CD1c-positive myeloid dendritic cell (primary cell): ENCODE data around the gene TRIB2.
"Not testable (repeated sequence)": the region's sequence is repeated elsewhere in the genome, so short reads cannot be mapped to it uniquely, and the experiment has no call there.

ENCODE experiments used
- DNase-seq: peaks from one replicate; pipeline ENCODE4 v3.0.0-alpha.2; 2016; ENCODE audit errors: extremely low spot score

The TRIB2 gene

DNA sequence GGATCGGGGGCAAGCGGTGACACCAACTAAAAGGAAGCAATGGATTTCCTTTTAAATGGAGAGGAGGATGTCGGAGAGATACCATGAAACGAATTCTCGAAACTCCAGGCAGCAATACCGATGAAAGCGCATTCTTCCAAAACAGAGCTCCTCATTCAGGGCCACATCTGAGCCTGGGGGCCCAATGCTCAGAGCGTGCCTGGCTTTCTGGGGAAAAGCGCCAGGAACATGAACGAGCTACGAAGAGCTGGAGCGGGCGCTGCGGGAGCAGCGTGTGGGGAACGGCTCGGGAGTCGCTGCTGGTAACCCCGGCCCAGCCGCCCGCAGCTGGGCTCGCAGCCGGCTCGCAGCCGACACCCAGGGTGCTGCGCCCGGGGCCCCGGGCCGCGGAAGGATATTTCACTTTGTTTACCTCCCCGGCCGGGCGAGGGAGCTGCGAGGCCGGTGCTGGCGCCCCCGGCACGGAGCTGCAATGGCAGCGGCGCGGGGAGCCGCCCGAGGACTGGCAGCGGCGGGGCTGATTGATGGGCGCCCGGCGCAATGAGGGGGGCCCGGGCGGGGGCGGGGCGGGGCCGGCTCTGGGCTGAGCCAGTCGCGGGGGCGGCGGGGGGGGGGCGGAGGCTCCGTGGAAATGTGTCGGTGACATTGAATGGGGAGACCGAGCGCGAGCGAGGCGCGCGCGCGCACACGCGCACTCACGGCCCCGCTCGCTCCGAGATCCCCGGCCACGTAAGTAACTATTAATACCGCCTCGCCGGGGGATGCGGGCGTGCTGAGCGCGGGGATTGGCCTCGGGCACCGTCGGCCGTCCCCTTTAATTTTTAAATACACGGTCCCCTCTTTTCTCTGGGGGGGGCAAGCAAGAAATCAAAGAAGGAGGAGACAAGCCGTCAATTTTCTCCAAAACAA is at the start of gene TRIB2:
Gene TRIB2, plus strand, starts transcription at position 655 of the 909 bp plus-strand sequence. CDS start 1,372 bp downstream, outside the sequence.
- DNase-seq = peak; percentile 88

DNA sequence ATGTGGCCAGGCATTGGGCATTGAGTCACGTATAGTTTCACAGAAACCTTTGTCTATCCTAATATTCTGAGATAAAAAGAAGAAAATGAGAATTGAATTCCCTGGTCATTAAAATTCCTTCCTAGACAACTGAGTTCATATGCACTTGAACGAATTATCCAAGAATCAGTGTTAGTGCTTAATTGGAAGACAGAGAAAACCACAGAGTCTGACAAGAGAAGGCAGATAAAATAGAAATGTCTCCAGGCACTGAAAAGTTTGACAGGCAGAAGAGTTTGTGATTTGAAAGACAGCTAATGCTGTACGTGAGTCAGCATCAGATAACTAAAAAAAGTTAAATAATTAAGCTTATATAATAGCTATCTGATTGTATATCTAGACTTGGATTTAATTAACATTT is 47.7 kb upstream of the TRIB2 start:
- no peak for DNase-seq

DNA sequence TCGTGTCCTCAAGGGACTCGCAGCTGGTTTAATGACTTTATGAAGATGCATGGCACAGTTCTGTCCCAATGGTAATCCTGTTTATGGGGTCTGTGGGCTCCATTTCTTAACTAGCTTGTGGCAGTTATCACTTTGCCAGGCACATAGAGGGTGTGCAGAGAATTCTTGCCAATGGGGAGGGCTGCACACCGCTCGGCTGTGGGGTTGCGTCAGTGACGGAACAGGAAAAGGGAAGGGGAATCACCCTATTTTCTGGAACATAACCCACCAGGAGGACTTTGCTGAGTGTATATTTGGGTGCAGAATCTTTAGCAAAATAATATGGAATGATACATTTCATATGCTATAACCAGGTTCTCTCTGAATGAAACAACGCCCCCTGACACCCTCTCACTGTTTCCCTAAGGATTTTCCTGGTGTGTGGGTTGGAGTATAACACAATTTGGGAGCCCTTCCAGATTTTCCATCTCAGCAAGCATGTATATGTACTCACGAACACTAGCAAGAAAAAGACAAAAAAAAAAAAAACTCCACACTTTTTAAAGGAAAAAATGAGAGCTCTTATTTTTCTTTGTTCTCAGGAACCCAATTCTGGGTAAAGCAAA is 43.9 kb upstream of the TRIB2 start:
- DNase-seq = no peak

DNA sequence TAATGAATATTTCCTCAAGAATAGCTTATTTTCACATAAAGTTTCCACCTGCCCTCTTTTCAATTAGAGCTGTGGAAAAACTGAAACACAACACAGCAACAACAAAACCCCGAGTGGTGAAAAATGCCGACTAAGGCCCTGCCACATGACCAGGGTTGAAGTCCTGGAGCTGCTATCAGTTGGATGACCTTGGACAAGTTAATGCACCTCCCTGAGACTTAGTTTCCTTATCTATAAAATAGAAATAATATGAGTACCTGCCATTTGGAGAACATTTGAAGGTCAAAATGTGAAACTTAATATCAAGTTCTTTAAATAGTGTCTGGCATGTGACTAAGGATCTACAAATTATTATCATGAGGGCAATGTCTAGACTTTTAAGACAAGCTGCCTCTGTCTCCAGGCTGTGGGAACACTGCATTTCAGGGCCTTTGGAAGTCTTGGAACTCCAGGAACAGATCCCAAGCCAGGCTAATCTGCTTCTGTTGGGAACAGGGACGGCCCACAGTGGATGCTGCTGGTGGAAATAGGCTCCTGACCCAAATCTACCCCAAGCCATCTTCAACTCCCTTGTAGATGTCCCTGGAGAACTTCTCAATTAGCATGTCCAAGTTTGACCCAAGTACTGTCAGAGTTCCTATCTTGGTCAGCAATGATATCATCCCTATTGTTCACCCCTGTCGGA is 42.0 kb upstream of the TRIB2 start:
- no peak for DNase-seq

DNA sequence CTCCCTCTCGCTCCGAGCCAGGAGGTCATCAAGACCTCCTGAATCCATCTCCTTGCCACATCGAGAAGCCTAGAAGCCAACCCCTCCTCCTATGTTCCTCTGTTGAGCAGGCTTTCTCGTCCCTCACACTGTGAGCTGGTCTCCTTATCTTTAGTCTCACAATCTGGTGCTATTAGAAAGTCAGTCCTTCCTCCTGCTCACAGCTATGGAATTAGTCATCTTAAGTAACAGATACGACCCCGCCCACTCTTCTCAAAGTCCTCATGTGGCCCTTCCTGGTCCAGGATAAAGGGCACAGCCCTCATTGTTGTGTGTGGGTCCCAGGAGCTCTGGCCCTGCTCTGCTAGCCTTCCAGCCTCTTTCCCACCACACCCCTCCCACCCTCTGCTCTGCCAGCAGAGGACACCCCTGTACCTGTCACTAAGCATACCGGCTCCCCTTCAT is 41.4 kb upstream of the TRIB2 start:
- DNase-seq = peak; percentile 27

DNA sequence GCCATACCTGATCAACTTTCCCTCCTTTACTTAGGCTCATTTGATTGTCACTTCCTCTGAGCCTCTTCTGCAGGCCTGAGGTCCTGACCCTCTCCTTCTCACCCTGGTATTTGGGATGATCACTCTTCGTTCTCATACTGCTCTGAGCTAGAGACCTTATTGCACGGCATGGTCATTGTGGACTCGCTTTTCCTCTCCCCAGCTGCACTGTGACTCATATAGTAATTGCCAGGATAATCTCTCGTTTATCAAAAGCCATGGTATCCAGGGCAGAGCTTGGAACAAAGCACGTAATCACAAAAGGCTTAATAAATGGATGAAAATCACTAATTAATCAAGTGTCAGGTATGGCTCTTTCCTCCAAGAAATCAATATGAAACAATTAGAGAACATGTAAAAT is 40.9 kb upstream of the TRIB2 start:
- DNase-seq = no peak

DNA sequence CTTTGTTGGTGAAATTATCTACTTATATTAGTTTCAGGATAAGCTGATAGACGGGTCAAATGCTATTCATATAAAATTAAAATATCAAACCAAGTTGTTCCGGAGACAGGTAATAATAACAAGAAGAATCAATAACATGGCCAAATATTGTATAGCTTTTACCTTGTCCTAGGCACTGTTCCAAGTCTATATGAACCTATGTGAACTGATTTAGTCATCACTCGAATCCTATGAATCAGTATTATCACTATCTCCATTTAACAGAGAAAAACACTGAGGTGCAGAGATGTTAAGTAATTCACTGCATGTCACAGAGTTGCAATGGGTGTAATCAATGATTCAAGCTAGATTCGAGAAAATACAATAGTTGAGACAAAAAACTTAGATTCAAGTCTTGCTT is 40.0 kb upstream of the TRIB2 start:
- DNase-seq = no peak

DNA sequence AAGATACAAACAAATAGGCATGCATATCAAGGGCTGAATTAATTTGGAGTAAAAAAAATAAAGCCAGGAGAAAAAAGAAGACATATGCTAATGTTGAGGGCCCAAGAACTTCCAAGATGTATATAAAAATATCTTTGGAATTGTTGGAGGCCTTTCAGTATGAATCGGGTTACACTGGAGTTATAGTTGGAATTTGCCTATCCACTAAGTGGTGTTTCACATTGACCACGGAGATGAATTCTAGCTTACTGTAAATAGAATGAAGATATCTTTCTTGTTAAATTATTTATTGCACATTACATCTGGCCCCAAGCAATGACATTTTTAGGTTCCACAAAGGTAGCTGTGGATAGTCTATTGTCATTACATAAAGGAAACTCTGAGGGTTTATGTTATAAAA is 38.5 kb upstream of the TRIB2 start:
- DNase-seq = no peak

DNA sequence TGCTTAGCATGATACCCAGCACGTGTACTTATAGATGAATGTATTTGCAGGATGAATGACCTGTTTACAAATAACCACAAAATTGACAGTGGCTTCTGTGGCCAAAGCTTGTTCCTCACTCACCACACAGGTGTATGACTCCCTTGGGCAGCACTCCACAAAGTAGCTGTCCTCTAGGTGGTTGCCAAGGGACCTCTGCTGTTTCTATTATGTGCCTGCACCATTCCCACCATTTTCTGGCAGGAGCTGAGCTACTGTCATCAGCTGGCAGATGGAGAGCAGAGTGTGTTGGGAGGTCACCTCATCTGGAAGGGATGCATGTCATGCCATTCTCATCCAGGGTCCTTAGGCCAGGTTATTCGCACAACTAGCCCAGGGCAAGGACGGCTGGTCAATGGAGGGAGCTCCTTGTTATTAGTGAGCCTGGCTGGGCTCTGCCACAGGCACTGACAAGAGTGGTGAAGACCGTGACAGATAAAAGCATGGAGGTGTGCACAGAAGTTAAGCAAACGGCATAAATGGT is 37.1 kb upstream of the TRIB2 start:
- DNase-seq = no peak

DNA sequence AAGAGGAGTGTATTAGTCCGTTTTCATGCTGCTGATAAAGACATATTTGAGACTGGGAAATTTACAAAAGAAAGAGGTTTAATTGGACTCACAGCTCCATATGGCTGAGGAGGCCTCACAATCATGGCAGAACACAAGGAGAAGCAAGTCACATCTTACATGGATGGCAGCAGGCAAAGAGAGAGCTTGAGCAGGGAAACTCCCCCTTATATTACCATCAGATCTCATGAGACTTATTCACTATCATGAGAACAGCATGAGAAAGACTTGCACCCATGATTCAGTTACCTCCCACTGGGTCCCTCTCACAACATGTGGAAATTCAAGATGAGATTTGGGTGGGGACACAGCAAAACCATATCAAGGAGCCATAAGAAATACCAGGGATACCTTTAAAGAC is 36.6 kb upstream of the TRIB2 start:
- not testable (repeated sequence) for DNase-seq

DNA sequence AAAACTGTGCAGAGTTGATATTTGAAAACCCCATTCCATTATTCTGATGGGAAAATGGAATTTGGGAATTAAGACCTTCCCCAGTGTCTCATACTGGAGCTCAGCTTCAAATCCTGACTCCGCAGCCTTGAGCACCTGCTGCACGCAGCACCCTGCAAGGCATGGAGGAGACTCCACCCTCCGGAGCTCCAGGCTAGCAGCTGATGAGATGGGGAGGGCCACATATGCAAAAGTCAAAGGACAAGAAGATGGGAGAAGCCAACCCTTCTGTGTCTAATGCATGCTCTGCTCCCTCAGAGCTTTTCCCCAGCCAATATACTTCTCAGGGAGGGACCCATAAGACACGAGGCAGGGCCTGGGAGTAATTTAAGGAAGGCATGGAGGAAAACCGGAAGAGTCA is 34.7 kb upstream of the TRIB2 start:
- no peak for DNase-seq

DNA sequence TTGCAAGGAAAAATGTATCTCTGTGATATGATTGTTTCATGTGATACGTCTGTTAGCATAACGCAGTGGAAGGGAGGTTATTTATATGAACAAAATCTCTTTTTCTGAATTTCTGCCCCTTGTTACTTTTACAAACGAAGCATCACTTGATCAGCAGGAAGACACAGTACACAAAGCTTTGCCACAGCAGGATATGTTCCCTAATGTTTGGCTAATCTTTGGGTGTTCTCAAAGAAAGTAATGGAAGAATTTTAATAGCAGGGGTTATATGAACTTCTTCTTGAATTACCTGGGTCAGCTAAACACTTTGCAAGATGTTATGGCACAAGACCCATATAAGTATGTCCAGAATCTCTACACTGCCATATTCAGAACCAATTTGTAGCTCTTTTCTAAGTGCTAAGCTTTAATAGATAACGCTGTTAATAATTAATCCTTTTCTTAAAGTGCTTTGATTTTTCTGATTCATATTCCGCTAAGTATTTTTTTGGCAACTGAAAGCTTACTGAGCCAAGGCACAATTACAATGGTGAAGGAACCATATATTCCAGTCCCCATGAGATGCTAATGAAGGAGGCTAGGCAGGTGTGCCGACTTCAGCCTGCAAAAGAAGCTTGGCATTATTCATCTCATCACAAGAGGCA is 33.2 kb upstream of the TRIB2 start:
- no peak for DNase-seq

DNA sequence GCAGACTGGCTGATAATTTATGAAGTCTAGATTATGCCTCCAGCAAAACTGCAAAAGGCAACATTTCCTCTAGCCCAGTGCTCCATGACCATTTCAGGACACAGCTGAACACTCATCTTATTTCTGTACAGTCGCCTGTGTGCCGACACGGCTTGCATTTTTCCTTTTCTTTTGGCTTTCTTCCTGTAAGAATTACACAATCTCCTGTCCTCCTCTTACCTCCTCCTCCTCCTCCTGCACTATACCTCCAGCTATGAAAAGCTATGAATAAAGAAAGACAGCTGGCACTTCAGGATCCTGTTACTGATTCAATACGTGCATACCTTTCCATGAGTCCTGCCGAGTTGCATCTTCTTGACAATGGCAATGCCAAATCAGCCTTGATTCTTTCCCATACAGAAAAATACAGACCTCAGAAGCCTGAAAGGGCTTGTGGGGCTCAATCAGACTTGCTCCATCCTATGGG is 32.2 kb upstream of the TRIB2 start:
- DNase-seq = no peak

DNA sequence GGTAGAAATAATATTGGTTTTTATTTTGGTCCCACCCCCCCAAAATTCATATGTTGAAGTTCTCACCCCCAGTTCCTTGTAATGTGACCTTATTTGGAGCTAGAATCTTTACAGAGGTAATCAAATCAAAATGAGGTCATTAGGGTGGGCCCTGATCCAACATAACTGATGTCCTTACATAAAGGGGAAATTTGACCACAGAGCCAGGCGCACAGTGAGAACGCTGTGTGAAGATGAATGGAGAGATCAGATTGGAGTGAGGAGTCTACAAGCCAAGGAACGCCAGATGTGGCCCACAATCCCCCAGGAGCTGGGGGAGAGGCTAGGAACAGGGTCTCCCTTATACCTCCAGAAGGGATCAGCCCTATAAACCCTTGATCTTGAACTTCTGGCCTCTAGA is 31.6 kb upstream of the TRIB2 start:
- DNase-seq = no peak

DNA sequence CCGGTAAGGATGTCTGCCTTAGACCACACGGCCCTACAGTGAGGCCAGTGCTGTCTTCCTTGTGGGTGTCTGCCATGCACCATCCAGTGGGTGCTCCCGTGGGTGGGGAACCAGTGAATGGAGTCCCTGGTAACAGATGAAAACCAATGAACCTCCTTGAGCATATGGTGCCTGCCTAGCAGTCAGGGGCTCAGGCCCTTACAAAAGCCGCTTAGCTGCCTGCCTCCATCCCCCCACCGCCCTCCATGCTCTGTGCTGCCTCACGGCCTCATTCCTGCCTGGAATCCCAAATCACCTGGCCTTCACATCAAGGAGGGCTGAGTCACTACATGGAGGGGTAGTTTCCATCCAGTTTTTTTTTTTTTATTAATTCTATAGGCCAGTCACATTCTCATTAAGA is 30.8 kb upstream of the TRIB2 start:
- DNase-seq = no peak

DNA sequence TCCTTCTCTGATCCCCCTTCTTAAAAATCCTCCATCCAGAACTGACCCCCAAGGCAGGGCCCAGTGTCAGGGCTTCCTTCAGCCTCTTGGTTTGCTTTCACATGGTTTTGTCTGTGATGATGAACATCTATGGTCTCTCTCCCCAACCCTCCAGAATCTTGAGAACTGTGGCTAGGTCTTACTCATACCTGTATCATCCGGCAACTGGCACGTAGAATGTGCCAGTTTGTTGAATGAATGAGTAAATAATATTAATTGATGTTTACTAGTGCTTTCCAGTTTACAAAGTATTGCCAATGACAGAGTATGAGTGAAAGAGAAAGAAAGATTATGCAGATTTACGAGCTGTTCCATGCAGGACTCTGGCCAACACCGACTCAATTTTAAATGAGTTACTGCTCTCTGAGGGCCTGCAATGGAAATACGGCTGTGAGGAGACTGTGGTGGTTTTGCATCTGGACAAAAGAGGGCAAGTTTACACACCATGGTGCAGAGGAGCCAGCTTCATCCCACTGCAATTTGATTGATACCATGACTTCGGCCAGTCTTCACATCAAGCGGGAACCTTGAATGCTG is 29.9 kb upstream of the TRIB2 start:
- no peak for DNase-seq

DNA sequence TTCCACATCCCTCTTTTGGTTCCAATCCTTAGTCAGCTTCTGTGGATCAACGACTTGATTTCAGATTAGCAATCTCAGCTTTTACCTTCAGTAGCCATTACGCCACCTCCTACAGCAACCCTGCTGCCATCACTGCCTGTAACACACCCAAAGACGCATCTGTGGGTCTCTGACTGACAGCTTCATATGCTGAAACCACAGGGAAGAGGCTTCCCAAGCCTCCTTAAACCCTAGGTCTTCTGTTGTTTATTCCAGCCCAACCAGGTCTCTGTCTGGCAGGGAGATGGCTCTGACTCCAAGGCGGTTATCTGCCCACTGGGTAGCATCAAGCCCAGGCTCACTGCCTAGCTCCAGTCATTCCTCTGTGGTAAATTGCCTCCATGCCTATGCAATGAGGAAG is 28.6 kb upstream of the TRIB2 start:
- no peak for DNase-seq

DNA sequence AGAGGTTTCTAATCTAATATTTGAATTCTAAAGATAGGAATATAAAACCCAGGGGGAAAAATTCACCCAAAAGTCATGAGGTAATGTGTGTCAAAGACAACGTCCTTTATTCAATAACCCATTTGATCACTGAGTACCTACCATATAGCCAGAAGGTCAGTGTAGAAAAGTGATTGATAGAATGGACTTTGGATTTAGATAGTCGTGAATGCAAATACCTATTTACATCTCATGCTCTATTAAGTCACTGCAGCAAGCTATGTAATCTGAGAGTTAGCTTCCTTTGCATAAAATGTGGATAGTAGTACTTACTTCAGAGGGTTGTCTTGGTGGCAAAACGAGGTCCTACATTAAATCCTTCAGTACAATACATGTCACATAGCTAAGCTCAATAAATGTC is 27.8 kb upstream of the TRIB2 start:
- DNase-seq = no peak

DNA sequence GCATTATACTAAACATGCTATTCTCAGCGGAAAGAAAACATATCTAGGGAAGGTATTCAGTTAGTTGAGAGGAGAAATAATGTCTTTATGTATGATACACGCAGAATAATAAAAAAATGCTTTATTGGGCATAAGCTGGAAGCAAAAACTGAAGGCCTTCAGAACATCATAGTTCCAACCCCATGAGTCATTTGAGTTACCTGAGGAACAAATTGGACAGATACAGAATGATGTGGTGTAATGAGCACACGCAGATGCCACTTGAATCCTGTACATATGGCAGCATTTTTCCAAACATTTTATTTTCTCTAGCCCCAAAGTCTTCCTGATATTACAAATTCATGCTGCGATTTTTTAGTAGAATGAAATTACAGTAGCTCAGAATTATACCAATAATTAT is 23.2 kb upstream of the TRIB2 start:
- no peak for DNase-seq

DNA sequence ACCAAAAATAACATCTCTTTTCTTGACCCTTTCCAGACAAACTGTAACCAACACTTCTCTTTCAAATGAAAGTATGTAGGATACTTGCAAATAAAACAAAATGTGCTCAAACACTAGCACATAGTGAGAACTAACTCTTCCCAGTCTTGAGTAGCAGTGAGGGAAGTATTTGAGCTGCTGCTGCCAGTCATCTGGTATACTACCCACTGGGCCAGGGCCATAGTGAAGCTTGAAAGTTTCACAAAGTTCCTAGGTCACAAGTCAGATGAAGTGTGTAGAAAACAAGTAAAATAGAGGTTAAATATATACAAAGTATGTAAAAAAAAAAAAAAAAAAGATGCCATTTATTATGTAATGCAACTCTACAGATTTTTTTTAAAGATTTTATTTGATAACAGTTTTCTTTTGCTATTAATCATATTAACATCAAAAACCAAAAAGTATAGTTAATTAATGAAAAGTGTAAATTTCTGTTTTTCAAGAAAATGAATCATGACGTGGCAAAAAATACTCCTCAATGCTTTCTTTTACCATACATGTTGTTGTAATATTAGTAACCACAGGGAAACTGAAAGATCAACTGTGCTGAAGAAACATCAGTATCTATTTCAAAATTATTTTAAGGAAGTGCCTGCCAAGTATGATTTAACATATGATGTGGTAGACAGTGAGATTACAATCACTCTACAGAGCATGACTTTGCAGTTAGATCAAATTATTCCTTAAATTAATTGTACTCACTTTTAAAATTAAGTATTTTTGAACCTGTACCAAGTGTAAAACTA is 21.6 kb upstream of the TRIB2 start:
- DNase-seq = peak; percentile 76

DNA sequence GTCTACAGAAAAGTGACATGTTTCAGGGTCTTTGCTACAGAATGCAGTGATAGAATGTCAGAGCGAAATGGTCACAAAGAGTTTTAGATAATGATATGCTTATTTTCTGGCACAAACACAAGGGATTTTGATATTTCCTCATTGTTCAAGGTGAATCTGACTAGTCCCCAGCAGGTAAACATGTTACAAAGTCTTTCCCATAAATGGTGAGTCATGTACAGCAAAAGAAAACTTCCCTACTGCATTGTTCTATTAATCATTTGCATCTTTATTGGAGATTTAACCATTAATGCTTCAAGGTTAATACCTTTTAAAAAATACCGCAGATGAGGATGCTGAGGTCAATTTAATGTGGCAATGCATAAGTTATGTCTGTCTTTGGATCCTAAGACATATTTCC is 19.1 kb upstream of the TRIB2 start:
- no peak for DNase-seq
